OCI-LY3 (cell line): ENCODE data around the gene BTBD18.

Experiments
- H2AFZ ChIP-seq: fragments of 200-600, 300-600 bp; shearing (Covaris generic); 2 replicates; pipeline ENCODE4 v1.6.0; 2014; ENCODE audit warnings: antibody characterized with exemption, low read depth, low read length
- H3K27ac ChIP-seq: fragments of 200-600, 300-600 bp; sonication (generic); 2 replicates; pipeline ENCODE4 v1.5.1; 2014; ENCODE audit warnings: mild to moderate bottlenecking, low read length, moderate library complexity, mixed read lengths
- H3K27me3 ChIP-seq: fragments of 200-600, 300-600 bp; sonication (generic); 2 replicates; pipeline ENCODE4 v1.6.1; 2014; ENCODE audit warnings: low read depth, low read length, mixed read lengths
- H3K36me3 ChIP-seq: fragments of 200-600, 300-600 bp; sonication (generic); replicated peaks from 2 replicates; pipeline ENCODE3; 2014; ENCODE audit warnings: low read depth, low read length, mixed read lengths
- H3K4me1 ChIP-seq: fragments of 300-600, 200-600 bp; sonication (generic); 2 replicates; pipeline ENCODE4 v1.6.1; 2014; ENCODE audit warnings: low read length, mixed read lengths
- H3K4me2 ChIP-seq: fragments of 200-600, 300-600 bp; sonication (generic); 2 replicates; pipeline ENCODE4 v1.6.1; 2014; ENCODE audit warnings: low read length, mixed read lengths
- H3K4me3 ChIP-seq: fragments of 300-600, 200-600 bp; sonication (generic); 2 replicates; pipeline ENCODE4 v1.5.1; 2014; ENCODE audit warnings: antibody characterized with exemption, mild to moderate bottlenecking, low read length, moderate library complexity
- H3K79me2 ChIP-seq: fragments of 300-600, 200-600 bp; shearing (Covaris generic); 2 replicates; pipeline ENCODE4 v1.6.1; 2014; ENCODE audit warnings: mild to moderate bottlenecking, low read length, mixed read lengths
- H3K9ac ChIP-seq: fragments of 300-600, 200-600 bp; shearing (Covaris generic); 2 replicates; pipeline ENCODE4 v1.6.0; 2014; ENCODE audit warnings: mild to moderate bottlenecking, low read length, moderate library complexity
- H3K9me3 ChIP-seq: fragments of 200-600, 300-600 bp; shearing (Covaris generic); 2 replicates; pipeline ENCODE4 v1.6.1; 2014; ENCODE audit warnings: low read length, mixed read lengths; ENCODE audit not compliant: insufficient read depth
- H4K20me1 ChIP-seq: fragments of 200-600, 300-600 bp; sonication (generic); 2 replicates; pipeline ENCODE4 v1.6.1; 2016; ENCODE audit warnings: low read length, mixed read lengths; ENCODE audit not compliant: insufficient read depth
- CTCF ChIP-seq: fragments of 200-600, 300-600 bp; sonication (generic); IDR thresholded peaks from 2 replicates; pipeline ENCODE4 v1.5.1; 2014; ENCODE audit warnings: antibody characterized with exemption, low read length, low read depth
- EZH2phosphoT487 ChIP-seq: fragments of 200-600 bp; shearing (Covaris generic); IDR thresholded peaks from 2 replicates; pipeline ENCODE4 v1.6.1; 2018; ENCODE audit warnings: antibody characterized with exemption, mixed run types, low read depth

The BTBD18 gene

GRCh38 chr11:57704932-57705331 is 46.7 kb downstream of the BTBD18 start:
- H4K20me1 ChIP-seq = no peaks in the 10 kb centered on the region; the same call in 1 of the 2 replicates
- no peak overlapping the region for H3K27ac ChIP-seq
- no peaks in the 10 kb centered on the region for H3K9me3 ChIP-seq
- peaks cover 6% of the 10 kb centered on the region for H3K79me2 ChIP-seq
- TF ChIP-seq CTCF (no peak), EZH2phosphoT487 (no peak)
- H3K4me3 ChIP-seq = no peak overlapping the region
- no peak overlapping the region for H3K9ac ChIP-seq
- H3K4me1 ChIP-seq = peaks cover 6% of the 10 kb centered on the region
- no peaks in the 10 kb centered on the region for H3K27me3 ChIP-seq
- no peak overlapping the region for H2AFZ ChIP-seq
- no peak overlapping the region for H3K4me2 ChIP-seq
- peaks cover 40% of the 10 kb centered on the region for H3K36me3 ChIP-seq

- H3K27ac ChIP-seq = no peak overlapping the region
- H3K36me3 ChIP-seq = peaks cover 55% of the 10 kb centered on the region
- H2AFZ ChIP-seq = no peak overlapping the region
- H3K9ac ChIP-seq = no peak overlapping the region
- no peaks in the 10 kb centered on the region for H3K4me1 ChIP-seq
- H3K27me3 ChIP-seq = no peaks in the 10 kb centered on the region
- 0 out of 2 replicates have a peak, but pooled peaks cover 5% of the 10 kb centered on the region for H3K79me2 ChIP-seq
- no peaks in the 10 kb centered on the region for H4K20me1 ChIP-seq
- H3K4me2 ChIP-seq = no peak overlapping the region
- H3K9me3 ChIP-seq = no peaks in the 10 kb centered on the region
- no peak overlapping the region for H3K4me3 ChIP-seq
- TF ChIP-seq CTCF (no peak), EZH2phosphoT487 (no peak)
Observed at GRCh38 chr11:57703341-57703740, 48.3 kb downstream of the BTBD18 start.

GRCh38 chr11:57700425-57700824 is 51.2 kb downstream of the BTBD18 start:
- Histone ChIP-seq H3K9ac (no peak overlapping the region), H3K27ac (no peak overlapping the region), H3K27me3 (no peaks in the 10 kb centered on the region), H3K4me3 (no peak overlapping the region), H3K9me3 (no peaks in the 10 kb centered on the region), H4K20me1 (no peaks in the 10 kb centered on the region), H3K36me3 (peaks cover 71% of the 10 kb centered on the region), H3K79me2 (no peaks in the 10 kb centered on the region), H2AFZ (no peak overlapping the region), H3K4me2 (no peak overlapping the region), H3K4me1 (no peaks in the 10 kb centered on the region)
- TF ChIP-seq CTCF (no peak), EZH2phosphoT487 (no peak)

GRCh38 chr11:57699813-57700212 is 51.8 kb downstream of the BTBD18 start:
- Histone ChIP-seq H3K79me2 (no peaks in the 10 kb centered on the region), H3K9me3 (no peaks in the 10 kb centered on the region), H3K27ac (no peak overlapping the region), H3K36me3 (peaks cover 71% of the 10 kb centered on the region), H3K9ac (no peak overlapping the region), H4K20me1 (no peaks in the 10 kb centered on the region), H3K27me3 (no peaks in the 10 kb centered on the region), H3K4me2 (no peak overlapping the region), H2AFZ (no peak overlapping the region), H3K4me3 (no peak overlapping the region), H3K4me1 (no peaks in the 10 kb centered on the region)
- TF ChIP-seq CTCF (no peak), EZH2phosphoT487 (no peak)
